ENCODE results near the gene CD24.
"Not testable (repeated sequence)": the region's sequence is repeated elsewhere in the genome, so short reads cannot be mapped to it uniquely, and the experiment has no call there.

The CD24 gene

GRCh38 chr6:106974336-106974998 lies at the start of gene CD24:
TSS of gene CD24 (minus strand) at chr6:106974729. CDS start at chr6:106974646, 83 bp downstream.
- DNase-seq (ENCODE audit: low spot score) (no peak), FAIRE-seq (no peak)

- no peak for FAIRE-seq
- DNase-seq (ENCODE audit: low spot score), result no peak
Observed at GRCh38 chr6:107021446-107022185, 47.1 kb upstream of the CD24 start.

- DNase-seq (ENCODE audit: low spot score), result no peak
- FAIRE-seq, result no peak
Observed at GRCh38 chr6:107020239-107020638, 45.7 kb upstream of the CD24 start.

GRCh38 chr6:107019628-107020027 lies 45.1 kb upstream of the CD24 start:
- not testable (repeated sequence) for DNase-seq (ENCODE audit: low spot score); FAIRE-seq

- DNase-seq (ENCODE audit: low spot score) (no peak), FAIRE-seq (no peak)
Observed at GRCh38 chr6:107019047-107019446, 44.5 kb upstream of the CD24 start.

GRCh38 chr6:107009499-107009898 lies 35.0 kb upstream of the CD24 start:
- FAIRE-seq (no peak), DNase-seq (ENCODE audit: low spot score) (no peak)

GRCh38 chr6:106997392-106998158 lies 23.0 kb upstream of the CD24 start:
- DNase-seq (ENCODE audit: low spot score) (peak; percentile 48), FAIRE-seq (no peak)

- no peak for FAIRE-seq
Observed at GRCh38 chr6:106995640-106996039, 21.1 kb upstream of the CD24 start.

GRCh38 chr6:106989737-106990136 lies 15.2 kb upstream of the CD24 start:
- FAIRE-seq; DNase-seq (ENCODE audit: low spot score): not testable (repeated sequence)

More at GRCh38 chr6:106995640-106996039, 21.1 kb upstream of the CD24 start:
- DNase-seq (ENCODE audit: low spot score), result no peak

GRCh38 chr6:106988664-106989063 lies 14.1 kb upstream of the CD24 start:
- no peak for FAIRE-seq
- DNase-seq (ENCODE audit: low spot score), result no peak

- FAIRE-seq (no peak), DNase-seq (ENCODE audit: low spot score) (no peak)
Observed at GRCh38 chr6:106981926-106982325, 7.4 kb upstream of the CD24 start.

GRCh38 chr6:106980926-106981325 lies 6.4 kb upstream of the CD24 start:
- FAIRE-seq, result no peak
- DNase-seq (ENCODE audit: low spot score), result no peak

GRCh38 chr6:106979435-106979884 lies 4.9 kb upstream of the CD24 start:
- no peak for FAIRE-seq
- peak; percentile 63 for DNase-seq (ENCODE audit: low spot score)

GRCh38 chr6:106977246-106977645 lies 2.7 kb upstream of the CD24 start:
- FAIRE-seq (no peak), DNase-seq (ENCODE audit: low spot score) (no peak)

GRCh38 chr6:106976270-106976669 lies 1.7 kb upstream of the CD24 start:
- FAIRE-seq (no peak), DNase-seq (ENCODE audit: low spot score) (no peak)

- FAIRE-seq (no peak), DNase-seq (ENCODE audit: low spot score) (no peak)
Observed at GRCh38 chr6:106975738-106976064, 1.2 kb upstream of the CD24 start.

- DNase-seq (ENCODE audit: low spot score) (no peak), FAIRE-seq (no peak)
Observed at GRCh38 chr6:106974999-106975737, 639 bp upstream of the CD24 start.

GRCh38 chr6:106973836-106974335 lies 643 bp downstream of the CD24 start:
- DNase-seq (ENCODE audit: low spot score), result no peak
- FAIRE-seq, result no peak

- no peak for DNase-seq (ENCODE audit: low spot score)
- no peak for FAIRE-seq
Observed at GRCh38 chr6:106973018-106973835, 1.3 kb downstream of the CD24 start.

- FAIRE-seq, result no peak
- DNase-seq (ENCODE audit: low spot score), result no peak
Observed at GRCh38 chr6:106972500-106972899, 2.0 kb downstream of the CD24 start.
